ENCODE data around the gene CLCN4.

CLCN4 gene

DNA sequence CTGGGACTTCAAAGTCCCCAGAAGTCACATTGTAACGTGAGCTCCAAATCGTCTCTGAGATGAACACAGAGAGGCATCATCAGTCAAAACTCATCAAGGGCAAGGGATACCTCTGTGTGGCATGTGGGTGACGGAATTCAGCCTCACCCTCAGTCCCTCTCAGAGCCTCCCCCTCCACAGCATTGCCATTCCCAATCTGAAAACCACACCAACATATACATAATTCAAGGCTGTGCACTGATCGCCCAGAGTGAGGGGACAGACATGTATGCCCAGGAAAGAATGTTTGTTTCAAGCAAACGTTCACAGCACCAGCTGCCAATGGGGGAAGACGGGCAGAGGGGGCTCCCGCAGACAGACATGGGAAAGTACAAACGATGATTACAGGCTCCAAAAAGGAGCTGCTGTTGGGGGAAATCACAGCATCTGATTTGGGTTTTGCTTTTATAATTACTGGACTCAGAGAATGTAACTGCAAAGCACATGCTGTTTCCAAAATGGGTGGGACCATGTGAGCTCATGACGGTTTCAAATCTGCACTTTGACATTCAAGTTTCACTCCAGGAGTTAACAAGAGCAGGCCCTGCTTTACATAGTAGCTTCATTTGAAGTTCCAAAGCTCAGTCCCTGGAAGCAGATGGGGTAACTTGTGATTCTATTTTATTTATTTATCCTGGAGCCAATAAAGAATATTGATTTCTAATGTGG, 88.3 kb downstream of the CLCN4 start:
- Histone ChIP-seq H3K9me3 (ENCODE audit: control insufficient read depth, low read length) (no peaks in the 10 kb centered on the region), H3K27ac (no peak overlapping the region), H3K4me3 (ENCODE audit: low read depth, low read length) (no peak overlapping the region), H3K4me1 (peaks cover 2% of the 10 kb centered on the region), H3K27me3 (ENCODE audit: control insufficient read depth, insufficient read depth, low read length) (no peaks in the 10 kb centered on the region), H2AFZ (no peak overlapping the region), H3K79me2 (no peaks in the 10 kb centered on the region), H3K9ac (no peak overlapping the region), H3K4me2 (ENCODE audit: low read length) (no peak overlapping the region), H3K36me3 (ENCODE audit: control insufficient read depth, insufficient read depth, low read length) (no peaks in the 10 kb centered on the region)
- TF ChIP-seq, protein P1, sequence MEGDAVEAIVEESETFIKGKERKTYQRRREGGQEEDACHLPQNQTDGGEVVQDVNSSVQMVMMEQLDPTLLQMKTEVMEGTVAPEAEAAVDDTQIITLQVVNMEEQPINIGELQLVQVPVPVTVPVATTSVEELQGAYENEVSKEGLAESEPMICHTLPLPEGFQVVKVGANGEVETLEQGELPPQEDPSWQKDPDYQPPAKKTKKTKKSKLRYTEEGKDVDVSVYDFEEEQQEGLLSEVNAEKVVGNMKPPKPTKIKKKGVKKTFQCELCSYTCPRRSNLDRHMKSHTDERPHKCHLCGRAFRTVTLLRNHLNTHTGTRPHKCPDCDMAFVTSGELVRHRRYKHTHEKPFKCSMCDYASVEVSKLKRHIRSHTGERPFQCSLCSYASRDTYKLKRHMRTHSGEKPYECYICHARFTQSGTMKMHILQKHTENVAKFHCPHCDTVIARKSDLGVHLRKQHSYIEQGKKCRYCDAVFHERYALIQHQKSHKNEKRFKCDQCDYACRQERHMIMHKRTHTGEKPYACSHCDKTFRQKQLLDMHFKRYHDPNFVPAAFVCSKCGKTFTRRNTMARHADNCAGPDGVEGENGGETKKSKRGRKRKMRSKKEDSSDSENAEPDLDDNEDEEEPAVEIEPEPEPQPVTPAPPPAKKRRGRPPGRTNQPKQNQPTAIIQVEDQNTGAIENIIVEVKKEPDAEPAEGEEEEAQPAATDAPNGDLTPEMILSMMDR (IDR thresholded peaks at IDR 0.05) = no peak

DNA sequence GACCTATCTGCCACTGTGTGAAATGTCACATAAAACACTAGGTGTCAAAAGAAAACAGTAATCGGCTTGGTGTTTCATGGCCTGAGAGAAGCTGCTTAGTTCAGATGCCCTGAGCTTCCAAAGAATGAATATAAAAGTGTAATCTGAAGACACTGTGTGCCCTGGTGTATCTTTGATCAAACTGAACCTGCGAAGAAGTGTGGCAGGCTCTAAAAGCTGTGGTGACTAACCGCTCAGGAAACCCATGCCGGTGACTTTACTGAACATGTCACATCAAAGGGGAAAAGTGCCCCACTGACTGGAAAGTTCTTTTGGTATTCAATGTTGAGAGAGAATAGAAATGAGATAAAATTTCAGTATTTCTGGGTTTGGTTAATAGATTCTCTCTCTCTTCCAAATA, 89.1 kb downstream of the CLCN4 start:
- H3K79me2 ChIP-seq = no peaks in the 10 kb centered on the region

DNA sequence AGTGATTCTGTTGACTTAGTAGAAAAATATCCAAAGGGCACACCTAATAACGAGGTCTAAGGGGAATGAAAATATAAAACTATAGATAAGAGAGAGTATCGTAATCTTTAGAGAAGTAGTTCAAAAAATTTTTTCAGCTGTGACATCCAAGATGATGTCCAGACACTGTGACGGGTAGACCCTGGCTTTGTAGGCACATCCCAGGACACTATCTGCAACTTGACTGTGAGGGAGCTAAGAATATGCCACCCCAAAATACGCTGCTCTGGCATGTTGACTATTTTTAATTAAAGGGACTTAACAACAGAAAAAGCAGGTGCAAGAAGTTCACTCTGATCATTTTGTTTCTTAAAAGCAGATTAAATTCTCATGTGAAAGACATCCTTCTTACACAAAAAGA, 89.5 kb downstream of the CLCN4 start:
- Histone ChIP-seq H3K9me3 (ENCODE audit: control insufficient read depth, low read length) (no peaks in the 10 kb centered on the region), H3K79me2 (no peaks in the 10 kb centered on the region), H3K4me2 (ENCODE audit: low read length) (no peak overlapping the region), H3K36me3 (ENCODE audit: control insufficient read depth, insufficient read depth, low read length) (no peaks in the 10 kb centered on the region), H3K9ac (no peak overlapping the region), H2AFZ (no peak overlapping the region), H3K27ac (no peak overlapping the region), H3K4me1 (peaks cover 2% of the 10 kb centered on the region), H3K27me3 (ENCODE audit: control insufficient read depth, insufficient read depth, low read length) (no peaks in the 10 kb centered on the region), H3K4me3 (ENCODE audit: low read depth, low read length) (no peak overlapping the region)
- TF ChIP-seq, protein P1 (IDR thresholded peaks at IDR 0.05) = no peak

More for the DNA sequence above, 89.1 kb downstream of the CLCN4 start:
- Histone ChIP-seq H3K27me3 (ENCODE audit: control insufficient read depth, insufficient read depth, low read length) (no peaks in the 10 kb centered on the region), H3K4me3 (ENCODE audit: low read depth, low read length) (no peak overlapping the region), H3K4me2 (ENCODE audit: low read length) (no peak overlapping the region), H3K9ac (no peak overlapping the region), H3K4me1 (peaks cover 2% of the 10 kb centered on the region), H3K36me3 (ENCODE audit: control insufficient read depth, insufficient read depth, low read length) (no peaks in the 10 kb centered on the region), H3K9me3 (ENCODE audit: control insufficient read depth, low read length) (no peaks in the 10 kb centered on the region), H2AFZ (no peak overlapping the region), H3K27ac (no peak overlapping the region)
- TF ChIP-seq, protein P1 (IDR thresholded peaks at IDR 0.05) = no peak

DNA sequence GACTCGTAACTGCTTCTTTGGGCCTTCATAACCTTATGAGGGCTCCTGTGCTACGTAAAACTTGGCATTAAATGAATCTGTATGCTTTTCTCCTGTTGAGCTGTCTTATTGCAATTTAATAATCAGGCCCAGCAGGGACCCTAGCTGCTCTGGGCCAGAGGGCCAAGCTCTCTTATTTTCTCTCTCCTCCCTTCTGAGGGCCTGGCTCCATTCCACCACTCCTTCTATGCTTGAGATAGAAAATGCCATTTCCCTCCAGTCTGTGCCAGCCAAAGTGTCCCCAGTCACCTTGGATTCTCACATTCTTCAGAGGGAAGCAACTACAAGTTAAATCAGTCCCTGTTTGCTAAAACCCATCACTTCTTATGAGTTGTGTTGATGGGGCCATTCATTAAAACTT, 90.1 kb downstream of the CLCN4 start:
- Histone ChIP-seq H3K4me3 (ENCODE audit: low read depth, low read length) (no peak overlapping the region), H3K27ac (no peak overlapping the region), H3K9ac (no peak overlapping the region), H3K4me1 (peaks cover 2% of the 10 kb centered on the region), H3K4me2 (ENCODE audit: low read length) (no peak overlapping the region), H3K36me3 (ENCODE audit: control insufficient read depth, insufficient read depth, low read length) (no peaks in the 10 kb centered on the region), H2AFZ (no peak overlapping the region), H3K9me3 (ENCODE audit: control insufficient read depth, low read length) (no peaks in the 10 kb centered on the region), H3K27me3 (ENCODE audit: control insufficient read depth, insufficient read depth, low read length) (no peaks in the 10 kb centered on the region), H3K79me2 (no peaks in the 10 kb centered on the region)
- TF ChIP-seq, protein P1 (IDR thresholded peaks at IDR 0.05) = no peak

DNA sequence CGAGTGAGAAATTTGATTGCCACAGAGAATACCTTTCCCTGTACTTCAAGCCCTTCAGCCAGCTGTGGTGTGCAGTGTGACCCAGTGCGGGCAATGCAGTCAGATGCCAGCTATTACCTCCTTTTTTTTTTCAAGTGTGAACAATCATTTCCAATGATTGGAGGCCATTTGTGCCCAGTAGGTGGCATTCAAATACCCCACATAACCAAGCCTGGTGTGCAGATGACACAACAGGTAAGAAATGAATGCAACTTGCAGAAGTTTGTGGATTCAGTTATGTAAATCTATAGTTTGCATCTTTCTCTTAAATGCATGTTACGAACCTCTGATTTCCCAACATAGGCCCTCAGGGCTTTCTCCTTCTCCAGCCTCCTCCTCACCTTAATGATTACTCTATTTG, 98.0 kb downstream of the CLCN4 start:
- no peaks in the 10 kb centered on the region for H3K27me3 ChIP-seq (ENCODE audit: control insufficient read depth, insufficient read depth, low read length)
- H3K9me3 ChIP-seq (ENCODE audit: control insufficient read depth, low read length) = no peaks in the 10 kb centered on the region
- no peak overlapping the region for H3K4me2 ChIP-seq (ENCODE audit: low read length)
- H2AFZ ChIP-seq = no peak overlapping the region
- no peak overlapping the region for H3K27ac ChIP-seq
- no peak overlapping the region for H3K4me3 ChIP-seq (ENCODE audit: low read depth, low read length)
- H3K36me3 ChIP-seq (ENCODE audit: control insufficient read depth, insufficient read depth, low read length) = no peaks in the 10 kb centered on the region
- no peaks in the 10 kb centered on the region for H3K79me2 ChIP-seq
- no peak overlapping the region for H3K9ac ChIP-seq
- no peaks in the 10 kb centered on the region for H3K4me1 ChIP-seq
- TF ChIP-seq, protein P1 (IDR thresholded peaks at IDR 0.05) = no peak

All from parathyroid adenoma (tissue), 2 donors.